Measurements from ENCODE around the gene SPIRE2.
"Not testable (repeated sequence)": the region's sequence is repeated elsewhere in the genome, so short reads cannot be mapped to it uniquely, and the experiment has no call there.

SPIRE2 gene

DNA sequence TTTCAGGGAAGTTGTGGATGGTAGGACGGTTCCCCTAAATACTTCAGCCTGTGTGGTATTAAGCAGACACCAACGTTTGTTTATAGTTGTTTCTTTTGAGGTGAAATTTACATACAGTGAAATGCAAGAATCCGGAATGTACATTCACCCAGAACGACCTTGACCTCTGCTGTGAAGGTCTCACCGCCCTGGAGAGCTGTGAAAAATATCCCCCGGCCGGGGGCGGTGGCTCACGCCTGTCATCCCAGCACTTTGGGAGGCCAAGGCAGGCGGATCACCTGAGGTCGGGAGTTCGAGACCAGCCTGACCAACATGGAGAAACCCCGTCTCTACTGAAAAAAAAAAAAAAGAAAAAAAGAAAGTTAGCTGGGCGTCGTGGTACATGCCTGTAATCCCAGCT is 8.2 kb downstream of the SPIRE2 start:
- not testable (repeated sequence) for DNase-seq (ENCODE audit: low read depth in 2 of 3, low spot score in 2 of 3)

DNA sequence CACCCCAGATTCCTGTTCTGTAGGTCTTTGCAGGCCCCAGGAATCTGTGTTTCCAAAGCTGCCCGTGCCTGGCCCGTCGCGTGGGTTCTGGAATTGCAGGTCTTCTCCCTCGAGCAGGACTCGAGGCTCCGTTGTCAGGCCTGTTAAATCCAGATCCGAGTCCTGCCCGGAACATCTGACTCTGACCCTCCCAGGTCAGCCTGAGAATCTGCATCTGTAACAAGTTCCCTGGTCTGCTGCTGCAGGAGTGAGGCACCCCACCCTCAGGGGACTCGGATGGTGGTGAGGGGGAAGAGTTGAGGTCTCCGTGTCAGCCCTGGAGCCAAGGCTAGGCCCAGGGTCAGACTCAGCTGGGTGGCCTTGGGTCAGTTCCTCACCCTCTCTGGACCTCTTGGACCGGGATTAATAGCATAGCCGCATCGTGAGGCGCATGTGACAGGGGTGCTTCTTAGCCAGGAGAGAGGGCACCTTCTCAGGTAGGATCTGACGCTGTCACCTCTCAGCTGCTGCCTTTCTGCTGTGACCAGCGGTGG is 8.8 kb downstream of the SPIRE2 start:
- no peak for DNase-seq (ENCODE audit: low read depth in 2 of 3, low spot score in 2 of 3)

DNA sequence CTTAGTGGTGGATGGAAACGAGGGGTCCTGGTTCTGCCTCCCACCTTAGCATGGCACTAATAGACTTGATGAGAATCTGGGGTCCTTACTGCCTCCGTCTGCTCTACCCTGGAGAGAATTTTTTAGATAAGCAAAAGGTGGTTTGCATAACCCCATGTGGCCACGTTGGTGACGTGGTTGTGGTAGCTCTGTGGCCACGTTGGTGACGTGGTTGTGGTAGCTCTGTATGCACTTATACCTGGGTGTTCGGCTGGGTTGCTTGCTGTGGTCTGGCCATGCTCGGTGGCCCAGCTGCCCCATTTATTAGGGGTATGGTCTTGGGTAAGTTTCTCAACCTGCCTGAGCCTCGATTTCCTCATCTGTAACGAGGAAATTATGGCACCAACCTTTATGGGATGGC is 13.0 kb downstream of the SPIRE2 start:
- peak in 2 of 3 experiments; percentile 38 to 46 for DNase-seq (ENCODE audit: low read depth in 2 of 3, low spot score in 2 of 3)

DNA sequence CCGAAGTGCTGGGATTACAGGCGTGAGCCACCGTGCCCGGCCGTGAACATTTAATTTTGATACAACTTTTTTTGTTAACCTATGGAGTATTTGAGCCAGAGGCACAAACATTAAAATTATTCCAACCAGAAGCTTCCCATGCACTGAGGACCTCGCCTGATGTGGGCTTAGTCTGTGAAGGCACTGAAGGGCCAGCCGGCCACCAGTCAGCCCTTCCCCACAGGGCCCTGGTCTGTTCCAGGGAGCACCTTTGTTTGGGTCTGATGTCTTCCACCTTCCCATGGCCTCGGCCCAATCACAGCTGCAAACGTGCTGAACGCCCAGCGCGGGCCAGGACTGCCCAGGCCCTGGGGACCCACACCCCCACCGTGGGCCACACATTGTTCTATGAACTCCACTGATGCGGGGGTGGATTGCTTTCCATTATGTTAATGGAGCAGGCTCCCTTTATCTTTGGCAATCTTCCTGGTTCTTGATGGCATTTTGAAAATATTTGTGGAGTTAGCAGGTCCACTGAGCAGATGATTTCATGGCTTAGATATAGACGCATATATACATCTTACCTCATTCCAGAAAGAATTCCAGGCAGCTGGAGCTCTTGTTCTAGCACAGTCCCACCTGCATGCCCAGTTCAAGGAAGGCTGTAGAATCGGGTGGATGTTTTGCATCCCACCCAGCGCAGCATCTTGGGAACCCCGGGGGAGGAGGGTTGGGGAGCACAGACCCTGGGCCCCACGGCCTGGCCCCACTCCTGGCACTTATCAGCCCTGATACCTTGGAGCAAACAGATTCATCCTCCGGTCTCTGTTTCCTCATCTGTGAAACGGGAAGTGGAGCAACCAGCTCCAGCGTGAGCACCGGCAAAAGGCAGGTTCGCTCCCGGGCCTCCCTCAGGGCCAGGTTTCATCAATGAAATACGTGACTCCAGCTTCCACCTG is 14.5 kb downstream of the SPIRE2 start:
- DNase-seq (ENCODE audit: low read depth in 2 of 3, low spot score in 2 of 3) = no peak

DNA sequence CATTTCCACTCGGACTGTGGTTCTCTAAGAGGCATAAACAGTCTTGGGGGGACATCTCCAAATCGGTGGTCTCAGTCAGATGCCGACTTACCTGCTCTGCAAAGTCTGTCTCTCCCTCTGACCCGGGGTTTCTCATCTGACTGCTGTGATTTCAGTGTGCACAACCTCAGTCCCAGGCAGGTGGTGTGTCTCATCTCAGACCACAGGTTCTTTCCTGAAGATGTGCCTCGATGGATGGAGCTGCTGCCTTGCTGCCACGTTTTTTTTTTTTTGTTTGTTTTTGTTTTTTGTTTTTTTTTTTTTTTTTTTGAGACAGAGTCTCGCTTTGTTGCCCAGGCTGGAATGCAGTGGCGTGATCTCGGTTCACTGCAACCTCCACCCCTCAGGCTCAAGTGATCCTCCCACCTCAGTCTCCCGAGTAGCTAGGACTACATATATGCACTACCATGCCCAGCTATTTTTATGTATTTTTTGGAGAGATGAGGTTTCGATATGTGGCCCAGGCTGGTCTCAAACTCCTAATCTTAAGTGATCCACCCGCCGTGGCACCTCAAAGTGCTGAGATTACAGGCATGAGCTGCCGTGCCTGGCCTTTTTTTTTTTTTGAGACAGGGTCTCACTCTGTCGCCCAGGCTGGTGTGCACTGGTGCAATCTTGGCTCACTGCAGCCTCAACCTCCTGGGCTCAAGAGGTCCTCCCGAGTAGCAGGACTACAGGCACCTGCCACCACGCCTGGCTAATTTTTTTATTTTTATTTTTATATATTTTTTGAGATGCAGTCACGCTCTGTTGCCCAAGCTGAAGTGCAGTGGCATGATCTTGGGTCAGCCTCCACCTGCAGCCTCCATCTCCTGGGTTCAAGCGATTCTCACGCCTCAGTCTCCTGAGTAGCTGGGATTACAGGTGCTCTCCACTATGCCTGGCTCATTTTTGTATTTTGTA is 15.4 kb downstream of the SPIRE2 start:
- DNase-seq (ENCODE audit: low read depth in 2 of 3, low spot score in 2 of 3) = no peak

DNA sequence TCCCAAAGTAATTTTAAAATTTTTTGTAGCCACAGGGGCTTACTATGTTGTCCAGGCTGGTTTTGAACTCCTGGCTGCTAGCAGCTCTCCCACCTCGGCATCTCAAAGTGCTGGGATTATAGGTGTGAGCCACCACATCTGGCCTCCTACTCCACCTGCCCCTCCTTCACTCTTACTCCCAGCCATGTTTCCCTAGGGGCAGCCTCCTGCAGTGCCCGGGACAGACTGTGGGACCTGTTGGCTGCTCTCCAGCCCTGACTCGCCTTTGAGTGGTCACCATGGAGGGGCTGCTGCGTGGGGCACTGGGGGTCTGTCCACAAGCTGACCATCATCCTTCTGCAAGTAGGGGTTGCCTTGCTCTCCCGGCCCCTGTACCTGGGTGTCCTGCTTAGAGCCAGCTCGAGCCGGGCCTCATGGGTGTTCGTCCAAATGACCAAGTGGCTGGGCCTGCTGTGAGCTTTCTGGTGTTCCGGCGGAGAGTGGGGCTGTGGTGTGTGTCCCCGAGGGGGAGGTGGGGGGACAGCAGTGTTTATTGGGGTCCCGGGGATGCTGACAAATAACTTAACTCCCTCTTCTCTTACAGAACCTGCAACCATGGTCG is 16.6 kb downstream of the SPIRE2 start:
- no peak for DNase-seq (ENCODE audit: low read depth in 2 of 3, low spot score in 2 of 3)

DNA sequence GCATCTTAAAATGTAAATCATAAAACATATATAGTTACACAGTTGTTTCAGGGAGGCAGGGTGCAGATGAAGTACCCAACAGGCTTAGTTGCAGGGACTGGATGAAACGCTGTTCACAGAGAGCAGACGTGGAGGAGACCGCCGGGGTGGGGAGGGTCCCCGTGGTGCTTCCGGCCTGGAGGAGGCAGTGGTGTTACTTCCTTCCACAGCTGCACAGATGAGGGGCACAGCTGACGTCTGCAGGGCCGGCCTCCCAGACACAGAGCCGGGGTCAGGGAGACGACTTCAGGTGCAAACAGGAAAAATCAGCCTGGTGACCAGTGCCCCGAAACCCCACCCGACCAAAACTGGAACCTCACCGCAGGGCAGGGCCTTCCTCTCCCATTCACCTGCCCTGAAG is 17.1 kb downstream of the SPIRE2 start:
- no peak for DNase-seq (ENCODE audit: low read depth in 2 of 3, low spot score in 2 of 3)

DNA sequence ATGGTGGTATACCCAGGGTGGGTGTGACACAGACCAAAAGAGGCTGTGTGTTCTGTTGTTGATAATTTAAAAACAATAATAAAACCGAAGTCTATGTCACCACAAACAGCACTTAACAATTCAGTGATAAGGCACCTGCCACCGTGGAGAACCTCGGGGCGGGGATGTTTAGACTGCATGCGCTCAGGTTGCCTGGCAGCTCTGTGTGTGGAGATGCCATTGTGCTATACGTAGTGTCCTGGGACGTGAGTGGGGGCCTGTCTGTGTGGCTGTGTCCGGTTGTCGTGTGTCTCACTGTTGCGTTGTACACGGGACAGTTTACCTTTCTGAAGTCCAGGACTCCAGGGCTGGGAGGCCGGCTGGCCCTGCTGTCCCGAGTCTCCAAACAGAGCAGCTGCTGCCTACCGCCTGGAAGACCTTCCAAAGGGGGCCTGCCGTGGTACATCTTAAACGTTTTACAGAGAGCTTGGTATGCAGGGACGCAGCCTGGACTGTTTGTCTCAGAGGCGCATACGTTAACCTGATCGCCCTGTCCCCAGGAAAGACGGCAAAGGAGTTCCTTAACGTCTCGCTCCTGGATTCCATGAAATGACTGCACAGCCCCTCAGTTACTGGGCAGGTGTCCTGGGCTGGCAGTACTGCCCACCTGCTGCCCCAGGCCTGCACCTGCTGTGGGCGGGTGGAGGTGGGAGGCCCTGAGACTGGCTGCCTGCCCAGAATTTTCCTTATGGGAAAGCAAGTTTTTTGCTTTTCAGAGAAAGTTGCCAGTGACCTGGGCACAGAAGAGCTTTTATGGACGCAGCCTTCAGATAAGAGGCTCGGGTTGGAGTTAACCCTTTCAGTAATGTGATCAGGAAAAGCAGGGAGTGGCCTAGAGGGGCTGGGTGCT is 19.0 kb downstream of the SPIRE2 start:
- no peak for DNase-seq (ENCODE audit: low read depth in 2 of 3, low spot score in 2 of 3)

DNA sequence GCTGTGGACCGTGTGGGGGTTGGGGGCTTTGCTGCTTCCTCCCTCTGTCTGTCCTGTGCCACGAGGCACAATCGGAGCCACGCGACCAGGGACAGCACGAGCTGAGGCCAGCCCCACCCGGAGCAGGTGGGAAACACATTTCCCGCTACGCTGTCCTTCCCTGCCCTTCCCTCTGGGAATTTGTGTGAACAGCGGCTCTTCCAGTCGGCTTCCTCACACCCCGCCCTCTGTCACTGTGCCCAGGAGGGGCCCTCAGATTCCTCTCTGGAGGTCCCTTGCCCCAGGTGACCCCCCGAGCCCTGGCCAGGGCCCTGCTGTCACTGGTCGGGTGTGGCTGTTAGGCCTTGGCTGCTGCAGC is 19.6 kb downstream of the SPIRE2 start:
- no peak for DNase-seq (ENCODE audit: low read depth in 2 of 3, low spot score in 2 of 3)

DNA sequence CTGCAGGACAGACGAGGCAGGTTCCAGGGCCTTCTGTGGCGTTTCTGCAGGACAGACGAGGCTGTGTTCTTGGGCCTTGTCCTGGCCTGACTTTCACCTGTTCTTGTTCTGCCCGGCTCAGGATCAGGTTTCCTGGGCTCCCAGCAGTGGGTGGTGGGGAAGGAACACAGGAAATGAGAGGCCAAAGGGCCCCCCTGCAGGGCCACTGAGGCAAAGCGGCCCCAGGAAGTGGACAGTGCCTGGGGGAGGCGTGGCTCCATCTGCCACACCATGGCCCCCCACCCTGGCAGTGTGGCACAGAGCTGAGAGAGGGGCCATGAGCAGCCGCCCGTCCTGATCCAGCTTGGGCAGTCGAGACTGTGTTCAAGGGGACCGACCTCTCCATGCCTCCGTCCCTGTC is 20.7 kb downstream of the SPIRE2 start:
- DNase-seq (ENCODE audit: low read depth in 2 of 3, low spot score in 2 of 3) = no peak

DNA sequence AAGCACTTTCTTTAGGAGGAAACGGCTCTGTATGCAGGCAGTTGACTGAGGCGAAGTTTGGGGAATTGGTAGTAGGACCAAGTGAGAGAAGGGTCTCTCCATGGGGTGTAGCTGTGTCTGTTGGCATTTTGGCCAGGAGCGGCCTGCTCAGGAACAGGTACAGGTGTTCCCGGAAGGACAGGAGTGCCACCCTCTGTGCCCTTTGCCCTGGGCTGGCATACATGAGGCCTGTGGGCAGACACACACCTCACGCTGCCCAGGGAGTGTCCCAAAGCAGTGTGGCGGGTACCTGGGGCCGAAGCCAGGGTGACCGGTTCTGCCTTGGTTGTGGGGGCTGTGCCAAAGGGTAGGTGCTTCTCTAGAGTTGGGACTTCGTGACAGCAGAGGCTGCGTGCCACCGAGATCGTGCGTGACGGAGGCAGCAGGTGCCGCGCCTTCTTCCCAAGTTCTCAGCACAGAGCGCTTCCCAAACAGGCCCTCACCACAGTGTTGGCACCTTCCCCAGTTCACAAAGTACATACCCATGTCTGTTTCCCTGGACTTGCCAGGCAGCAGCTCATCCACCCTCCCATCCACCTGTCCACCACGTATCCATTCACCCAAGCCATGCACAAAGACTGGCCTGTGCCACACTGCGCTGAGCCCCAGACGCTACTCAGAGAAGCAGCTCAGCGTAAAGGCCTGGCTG is 25.2 kb downstream of the SPIRE2 start:
- DNase-seq (ENCODE audit: low read depth in 2 of 3, low spot score in 2 of 3) = no peak

DNA sequence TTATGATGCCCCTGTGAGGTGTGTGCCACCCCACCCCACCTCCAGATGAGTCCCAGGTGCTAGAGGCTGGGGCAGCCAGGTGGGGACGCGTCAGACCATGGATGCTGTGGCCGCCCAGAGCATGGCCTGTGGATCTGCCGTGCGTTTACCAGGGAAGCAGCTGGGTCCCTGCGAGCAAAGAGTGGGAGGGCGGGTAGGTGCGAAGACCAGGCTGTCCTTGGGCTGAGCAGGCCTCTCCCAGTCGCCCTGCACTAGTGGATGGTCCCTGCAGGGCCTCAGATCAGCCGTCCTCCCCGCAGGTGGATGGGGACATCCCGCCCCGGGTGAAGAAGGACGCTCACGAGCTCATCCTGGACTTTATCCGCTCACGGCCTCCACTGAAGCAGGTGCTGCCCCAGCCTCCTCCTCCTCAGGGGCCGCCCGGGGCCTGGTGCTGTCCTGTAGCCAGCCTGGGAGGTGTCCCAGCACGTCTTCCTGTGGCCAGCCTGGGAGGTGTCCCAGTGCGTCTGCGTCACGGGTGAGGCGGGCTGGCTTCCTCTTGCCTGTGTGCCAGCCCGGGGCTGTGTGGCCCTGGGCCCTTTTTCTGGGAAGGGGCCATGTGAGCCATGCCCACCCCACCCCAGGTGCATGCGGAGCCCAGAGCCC is 27.1 kb downstream of the SPIRE2 start:
- DNase-seq (ENCODE audit: low read depth in 2 of 3, low spot score in 2 of 3) = no peak

DNA sequence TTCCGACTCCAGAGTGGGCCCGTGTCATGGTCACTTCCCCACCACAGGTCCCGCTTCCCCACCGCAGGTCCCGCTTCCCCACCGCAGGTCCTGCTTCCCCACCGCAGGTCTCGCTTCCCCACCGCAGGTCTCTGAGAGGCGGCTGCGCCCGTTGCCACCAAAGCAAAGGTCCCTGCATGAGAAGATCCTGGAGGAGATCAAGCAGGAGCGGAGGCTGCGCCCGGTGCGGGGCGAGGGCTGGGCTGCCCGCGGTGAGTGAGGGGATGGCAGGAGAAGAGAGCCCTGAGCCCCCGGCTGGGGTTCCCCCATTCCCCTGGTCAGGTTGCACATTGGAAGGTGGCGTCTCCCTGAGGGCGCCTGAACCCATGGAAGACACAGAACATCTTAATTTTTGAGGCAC is 27.7 kb downstream of the SPIRE2 start:
- no peak for DNase-seq (ENCODE audit: low read depth in 2 of 3, low spot score in 2 of 3)

DNA sequence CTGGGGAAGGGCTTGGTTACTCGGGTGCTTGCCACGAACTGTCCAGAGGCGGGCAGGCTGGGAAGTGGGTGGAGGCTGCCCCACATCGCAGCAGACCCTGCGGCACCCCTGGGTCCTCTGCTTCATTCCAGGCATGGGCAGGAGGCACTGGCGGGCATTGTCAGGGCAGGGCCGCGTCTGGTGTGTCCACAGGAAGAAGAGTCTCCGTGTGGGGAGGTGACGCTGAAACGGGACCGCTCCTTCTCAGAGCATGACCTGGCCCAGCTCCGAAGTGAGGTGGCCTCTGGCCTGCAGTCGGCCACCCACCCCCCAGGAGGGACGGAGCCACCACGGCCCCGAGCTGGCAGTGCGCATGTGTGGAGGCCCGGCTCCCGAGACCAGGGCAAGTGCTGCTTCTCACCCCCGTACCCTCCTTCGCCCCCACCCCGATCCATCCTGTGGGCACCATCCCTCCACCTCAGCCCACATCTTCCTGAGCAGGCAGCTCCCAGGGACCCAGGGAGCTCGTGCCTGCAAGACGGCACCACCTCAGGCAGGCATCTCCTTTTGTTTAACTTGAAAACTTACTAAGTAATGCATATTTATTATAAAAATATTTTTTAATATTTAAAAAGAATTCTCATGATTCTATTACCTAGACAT is 30.8 kb downstream of the SPIRE2 start:
- DNase-seq (ENCODE audit: low read depth in 2 of 3, low spot score in 2 of 3) = no peak

DNA sequence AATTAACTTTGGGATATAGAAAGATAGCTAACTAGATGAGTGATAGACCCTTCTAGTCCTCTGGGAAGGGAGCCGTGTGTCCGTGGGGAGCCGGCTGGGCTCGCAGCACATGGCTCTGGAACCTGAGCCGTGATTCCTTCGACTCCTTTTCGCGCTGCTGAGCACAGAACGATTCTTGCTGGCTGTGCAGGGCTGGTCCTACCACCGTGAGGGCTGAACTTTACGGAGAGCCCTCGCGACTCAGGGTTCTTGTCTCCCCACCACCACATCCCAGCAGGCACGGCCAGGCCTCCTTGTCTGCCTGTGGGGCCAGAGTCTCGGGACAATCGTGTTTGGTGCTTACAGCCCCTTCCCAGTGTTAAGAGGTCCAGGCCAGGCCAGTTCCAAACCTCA is 31.3 kb downstream of the SPIRE2 start:
- no peak for DNase-seq (ENCODE audit: low read depth in 2 of 3, low spot score in 2 of 3)

DNA sequence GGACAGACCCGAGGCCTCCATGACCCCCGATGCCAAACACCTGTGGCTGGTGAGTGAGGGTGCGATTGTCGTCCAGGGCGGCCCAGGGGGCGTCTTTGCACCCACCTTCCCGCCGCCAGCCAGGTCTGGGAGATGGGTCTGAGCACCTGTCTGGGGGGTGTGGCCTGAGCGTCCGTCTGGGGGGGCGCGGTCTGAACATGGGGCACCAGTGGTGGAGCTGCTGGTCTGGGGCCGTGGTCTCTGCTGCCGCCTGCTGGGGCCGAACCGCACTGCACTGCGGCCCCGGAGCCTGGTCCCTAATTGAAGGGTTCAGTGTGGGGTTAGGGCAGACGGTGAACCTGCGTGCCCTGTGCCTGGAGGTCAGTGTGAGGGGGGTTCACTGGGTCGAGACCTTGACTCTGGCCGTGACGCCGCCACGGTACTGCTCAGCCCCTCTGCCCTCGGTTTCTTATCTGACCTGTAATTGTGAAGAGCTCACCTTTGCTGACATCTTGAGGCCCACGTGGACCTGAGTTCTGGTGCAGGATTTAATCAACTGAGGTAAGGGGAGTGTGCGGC is 32.6 kb downstream of the SPIRE2 start:
- peak; percentile 51 to 75 (median 67) for DNase-seq (ENCODE audit: low read depth in 2 of 3, low spot score in 2 of 3)

DNA sequence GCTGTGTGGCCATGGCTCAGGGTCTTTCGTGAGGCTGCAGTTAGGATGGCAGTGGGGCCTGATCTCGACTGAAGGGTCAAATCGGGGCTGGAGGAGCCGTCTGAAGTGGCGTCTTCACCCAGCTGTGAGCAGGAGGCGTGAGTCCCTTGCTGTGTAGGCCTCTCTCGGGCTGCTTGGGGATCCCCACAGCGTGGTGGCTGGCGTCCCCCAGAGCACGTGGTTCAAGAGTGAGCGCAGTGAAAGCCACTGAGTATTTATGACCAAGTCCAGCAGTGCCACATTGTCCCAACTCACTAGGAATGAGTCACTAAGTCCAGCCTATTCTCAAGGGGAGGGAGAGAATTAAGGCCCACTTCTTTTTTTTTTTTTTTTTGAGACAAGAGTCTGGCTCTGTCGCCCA is 33.4 kb downstream of the SPIRE2 start:
- DNase-seq (ENCODE audit: low read depth in 2 of 3, low spot score in 2 of 3) = no peak

DNA sequence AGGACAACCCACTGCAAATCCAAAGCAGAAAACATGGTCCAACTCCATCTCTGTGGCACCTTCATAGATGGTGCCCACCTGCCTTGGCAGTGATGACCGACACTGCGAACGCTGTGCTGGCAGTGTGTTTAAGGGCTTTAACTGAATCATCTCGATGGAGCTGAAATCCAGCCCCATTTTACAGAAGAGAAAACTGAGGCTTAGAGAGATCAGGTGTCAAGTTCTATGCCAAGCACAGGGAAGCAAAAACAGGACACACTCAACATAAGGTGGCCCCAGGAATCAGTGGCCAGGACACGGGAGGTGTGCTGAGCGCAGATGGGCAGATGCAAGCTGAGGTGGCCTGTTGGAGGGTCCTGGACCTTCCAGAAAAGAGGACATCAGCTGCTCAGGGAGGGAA is 34.5 kb downstream of the SPIRE2 start:
- DNase-seq (ENCODE audit: low read depth in 2 of 3, low spot score in 2 of 3) = no peak
